NCI-H146 (cell line): ENCODE measurements around the gene OR4D10.

Experiments used
- DNase-seq: peaks from one replicate; lab custom pipeline; 2025; lab: John Stamatoyannopoulos, UW

The OR4D10 gene

DNA sequence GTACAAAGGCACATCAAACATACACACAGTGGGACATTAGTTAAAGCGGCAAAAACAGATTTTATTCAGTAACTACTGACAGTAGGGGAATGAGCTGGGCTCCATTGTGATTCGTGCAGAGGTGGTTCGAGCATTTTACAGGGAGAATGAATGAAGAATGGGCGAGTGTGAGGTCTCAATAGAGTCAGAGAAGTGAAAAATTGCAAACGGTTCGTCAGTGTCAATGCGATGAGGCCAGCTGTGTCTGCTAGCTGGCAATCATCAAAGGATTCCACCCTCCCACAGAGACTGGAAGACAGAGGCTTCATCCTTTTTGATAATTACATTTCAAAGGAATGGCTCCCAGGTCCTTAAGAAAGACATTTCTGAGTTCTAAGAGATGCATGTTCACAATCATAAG is 55.6 kb downstream of the OR4D10 start:
- DNase-seq = no peak
